Natural killer cell (primary cell): ENCODE measurements around the gene TAAR2. TPM values are rescaled to one million over a fixed set of nuclear protein-coding genes. Genes with fewer than 3 reads are reported as not detected.

Experiments
- ATAC-seq, 3 donors: fragments of 150-1000 bp in 2 of 3; fragments of 200-7000 bp in 1 of 3; cut with Tn5 transposase; 1 replicate in 1 of 3; 2 replicates in 2 of 3; pipeline ENCODE4 v1.10.0; 2021; ENCODE audit warnings: mild to moderate bottlenecking in 2 of 3, moderate library complexity in 2 of 3
- DNase-seq, 2 donors: peaks; one replicate each; pipeline versions ENCODE4 v3.0.0 to v3.0.0-alpha.2; 2013 to 2021; ENCODE audit warnings: mixed read lengths in 1 of 2
- H3K27ac ChIP-seq: one replicate; pipeline ENCODE4 v1.5.1; 2013; ENCODE audit warnings: mild to moderate bottlenecking, low read length
- H3K27me3 ChIP-seq: one replicate; pipeline ENCODE4 v1.6.1; 2013; ENCODE audit warnings: low read length; ENCODE audit not compliant: control insufficient read depth, insufficient read depth
- H3K36me3 ChIP-seq: one replicate; pipeline ENCODE4 v1.6.1; 2013; ENCODE audit warnings: low read length; ENCODE audit not compliant: control insufficient read depth, insufficient read depth
- H3K4me1 ChIP-seq: one replicate; pipeline ENCODE4 v1.6.1; 2013; ENCODE audit warnings: low read length; ENCODE audit not compliant: control insufficient read depth, insufficient read depth
- H3K4me3 ChIP-seq: one replicate; pipeline ENCODE4 v1.5.1; 2013; ENCODE audit warnings: low read length
- H3K9me3 ChIP-seq: one replicate; pipeline ENCODE4 v1.6.1; 2013; ENCODE audit warnings: low read length; ENCODE audit not compliant: control insufficient read depth, insufficient read depth
- H3K27ac Mint-ChIP-seq, 2 donors: one replicate each; pipeline ENCODE4 v1.8.0; 2022; ENCODE audit warnings: mild to moderate bottlenecking in 2 of 2, mixed read lengths in 2 of 2, moderate library complexity in 1 of 2
- H3K27me3 Mint-ChIP-seq, 2 donors: one replicate each; pipeline ENCODE4 v1.8.0; 2022; ENCODE audit warnings: low read depth in 2 of 2, mixed read lengths in 2 of 2
- H3K36me3 Mint-ChIP-seq: one replicate; pipeline ENCODE4 v1.8.0; 2022; ENCODE audit warnings: mixed read lengths
- H3K4me1 Mint-ChIP-seq, 2 donors: one replicate each; pipeline ENCODE4 v1.8.0; 2022; ENCODE audit warnings: mixed read lengths in 2 of 2
- H3K4me3 Mint-ChIP-seq: one replicate; pipeline ENCODE4 v1.8.0; 2022; ENCODE audit warnings: mild to moderate bottlenecking, moderate library complexity, mixed read lengths
- H3K9me3 Mint-ChIP-seq, 2 donors: one replicate each; pipeline ENCODE4 v1.8.0; 2022; ENCODE audit warnings: mixed read lengths in 2 of 2
- CTCF ChIP-seq: fragments of 200-600 bp; IDR thresholded peaks from one replicate; pipeline ENCODE4 v1.8.0; 2022; ENCODE audit warnings: antibody characterized with exemption
- WGBS: methylation state at CpG from one replicate; pipeline ENCODE4 v1.1.7; 2013; ENCODE audit warnings: missing lambda C conversion rate; ENCODE audit not compliant: insufficient coverage; 5-methylcytosine and 5-hydroxymethylcytosine counted together
- intact Hi-C: fragments of 100-400 bp; cut with micrococcal nuclease; formaldehyde crosslinking; loops from one replicate; pipeline ENCODE4 v1.14.2; 2022
- total RNA-seq, 4 donors: library from RNA; stranded (reverse); fragments of 120-200 nt in 1 of 4; gene quantifications; one replicate each; pipeline versions ENCODE4 v1.2.3 to v1.2.4, GENCODE V29; 2013 to 2022

TAAR2 gene
- total RNA-seq, 3 donors from 2014 or later (not counting 1 experiment from before 2014, with no cell fraction given): not detected

DNA sequence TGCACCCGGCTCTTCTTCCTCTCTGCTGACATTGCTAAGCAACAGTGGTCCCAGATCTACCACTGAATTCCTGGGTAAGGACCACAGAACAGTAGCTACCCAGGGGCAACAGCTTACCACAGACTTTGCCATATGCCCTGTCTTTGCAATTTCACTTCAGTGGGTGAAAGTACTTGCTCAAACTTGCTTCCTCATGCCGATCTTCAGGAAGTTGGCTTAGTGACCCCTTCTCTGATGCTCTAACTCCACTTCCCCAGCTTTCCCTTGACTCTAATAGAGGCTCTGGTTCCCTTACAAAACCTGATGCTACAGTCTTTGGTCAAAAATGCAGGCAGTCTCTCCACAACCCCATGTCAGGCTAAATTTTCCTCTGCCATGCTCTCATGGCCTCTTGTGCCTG lies 31.2 kb downstream of the TAAR2 start:
- no peaks in the 10 kb centered on the region for H3K36me3 Mint-ChIP-seq
- Histone ChIP-seq H3K9me3 (no peaks in the 10 kb centered on the region), H3K27me3 (no peaks in the 10 kb centered on the region), H3K4me3 (no peak overlapping the region), H3K27ac (no peak overlapping the region), H3K4me1 (no peaks in the 10 kb centered on the region), H3K36me3 (no peaks in the 10 kb centered on the region)
- DNase-seq: no peak
- peaks cover 9 to 11% of the 10 kb centered on the region in 2 donors for H3K27me3 Mint-ChIP-seq
- no peak for TF ChIP-seq CTCF
- no peak for ATAC-seq
- H3K4me3 Mint-ChIP-seq: no peak overlapping the region
- H3K9me3 Mint-ChIP-seq: no peaks in the 10 kb centered on the region
- peaks cover 0 to 7% of the 10 kb centered on the region in 2 donors for H3K4me1 Mint-ChIP-seq
- WGBS: 19% methylated on average over 2 of the region's 2 CpGs
- no peak overlapping the region for H3K27ac Mint-ChIP-seq
- intact Hi-C loops: no loop called here

GRCh38 chr6:132590362-132590761 lies 33.7 kb downstream of the TAAR2 start:
- no peak for DNase-seq
- no peak overlapping the region for H3K4me3 Mint-ChIP-seq
- no peak for ATAC-seq
- no peaks in the 10 kb centered on the region for H3K4me1 ChIP-seq
- H3K9me3 Mint-ChIP-seq: no peaks in the 10 kb centered on the region
- H3K27me3 ChIP-seq: no peaks in the 10 kb centered on the region
- intact Hi-C loops: no loop called here
- no peak overlapping the region for H3K27ac Mint-ChIP-seq
- peaks cover 0 to 7% of the 10 kb centered on the region in 2 donors for H3K4me1 Mint-ChIP-seq
- H3K27ac ChIP-seq: no peak overlapping the region
- no peaks in the 10 kb centered on the region for H3K9me3 ChIP-seq
- no CpG with 5 or more reads among the region's 1 CpG for WGBS
- no peaks in the 10 kb centered on the region for H3K36me3 ChIP-seq
- H3K36me3 Mint-ChIP-seq: no peaks in the 10 kb centered on the region
- peaks cover 9 to 23% of the 10 kb centered on the region in 2 donors for H3K27me3 Mint-ChIP-seq
- H3K4me3 ChIP-seq: no peak overlapping the region
- TF ChIP-seq CTCF: no peak

GRCh38 chr6:132589454-132589853 lies 34.6 kb downstream of the TAAR2 start, which contains the start of gene TAAR5:
TAAR5 (minus strand) TSS chr6:132589741; CDS start chr6:132589686, 55 bp downstream.
- no peak within 1 kb of the TSS for H3K27ac ChIP-seq
- H3K36me3 Mint-ChIP-seq: no peaks in the 10 kb centered on the region
- ATAC-seq (no peak), DNase-seq (no peak)
- TF ChIP-seq CTCF: no peak
- no peaks in the 10 kb centered on the region for H3K4me1 ChIP-seq
- no peak within 1 kb of the TSS for H3K27ac Mint-ChIP-seq
- WGBS: 89% methylated on average over 5 of the region's 5 CpGs
- no peaks in the 10 kb centered on the region for H3K9me3 Mint-ChIP-seq
- H3K4me3 Mint-ChIP-seq: no peak within 1 kb of the TSS
- H3K4me3 ChIP-seq: no peak within 1 kb of the TSS
- no peaks in the 10 kb centered on the region for H3K27me3 ChIP-seq
- peaks cover 9 to 23% of the 10 kb centered on the region in 2 donors for H3K27me3 Mint-ChIP-seq
- no peaks in the 10 kb centered on the region for H3K36me3 ChIP-seq
- intact Hi-C loops: no loop called here
- no peaks in the 10 kb centered on the region for H3K9me3 ChIP-seq
- peaks cover 0 to 7% of the 10 kb centered on the region in 2 donors for H3K4me1 Mint-ChIP-seq

- Mint-ChIP-seq H3K4me1 (no peaks in the 10 kb centered on the region), H3K27ac (no peak overlapping the region), H3K27me3 (peaks cover 13 to 23% of the 10 kb centered on the region in 2 donors), H3K9me3 (no peaks in the 10 kb centered on the region), H3K36me3 (no peaks in the 10 kb centered on the region), H3K4me3 (no peak overlapping the region)
- no peaks in the 10 kb centered on the region for H3K36me3 ChIP-seq
- no peaks in the 10 kb centered on the region for H3K9me3 ChIP-seq
- H3K4me1 ChIP-seq: no peaks in the 10 kb centered on the region
- intact Hi-C loops: no loop called here
- ATAC-seq (peak in 1 of 3 donors; percentile 44), DNase-seq (no peak)
- H3K4me3 ChIP-seq: no peak overlapping the region
- 33% methylated on average over 1 of the region's 2 CpGs for WGBS
- H3K27ac ChIP-seq: no peak overlapping the region
- no peaks in the 10 kb centered on the region for H3K27me3 ChIP-seq
- TF ChIP-seq CTCF: no peak
These were observed 36.7 kb downstream of the TAAR2 start for GRCh38 chr6:132587424-132587823.
